ENCODE measurements around the gene CLMP.

DNA sequence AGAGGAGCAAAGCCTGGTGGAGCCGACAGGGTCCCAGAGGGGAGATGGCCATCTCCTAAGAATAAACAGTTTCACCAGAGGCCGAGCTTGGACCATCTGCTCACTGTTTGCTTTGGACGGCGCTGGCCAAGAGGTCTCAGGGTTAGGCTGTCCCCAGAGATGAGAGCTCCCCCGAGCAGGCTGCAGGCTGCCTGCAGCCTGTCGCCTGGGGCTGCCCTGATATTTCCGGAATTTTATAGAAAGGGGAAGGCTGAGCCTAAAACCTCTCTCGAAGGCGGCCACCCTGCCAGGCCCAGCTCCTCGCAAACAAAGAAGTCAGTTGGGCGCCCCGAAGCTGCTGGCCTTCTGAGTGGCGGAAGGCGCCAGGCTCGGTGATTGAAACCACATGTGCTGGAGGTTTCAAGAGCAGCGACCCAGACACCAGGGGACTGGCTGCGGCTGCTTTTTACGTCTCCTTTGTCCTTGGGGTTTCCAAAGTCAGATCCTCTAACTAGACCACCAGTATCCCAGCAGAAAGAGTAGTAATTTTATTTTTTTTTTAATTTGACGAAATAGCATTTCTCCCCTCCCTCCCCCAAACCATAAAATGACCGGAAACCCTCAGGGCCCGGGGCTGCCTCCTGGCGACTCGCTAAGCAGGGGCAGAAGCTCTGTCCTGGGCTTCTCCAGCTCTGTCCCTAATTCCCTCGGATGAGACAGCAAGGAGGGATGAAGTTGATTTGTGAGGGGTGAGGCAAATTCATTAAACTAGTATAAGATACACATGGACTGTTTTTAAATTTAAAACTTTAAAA lies 57.4 kb downstream of the CLMP start:
- no peak for TF ChIP-seq EP300 (IDR thresholded peaks at IDR 0.05; ENCODE audit: borderline replicate concordance)
- TF ChIP-seq TAF1 (IDR thresholded peaks at IDR 0.05; ENCODE audit: low read depth): no peak
- TF ChIP-seq, protein P1, sequence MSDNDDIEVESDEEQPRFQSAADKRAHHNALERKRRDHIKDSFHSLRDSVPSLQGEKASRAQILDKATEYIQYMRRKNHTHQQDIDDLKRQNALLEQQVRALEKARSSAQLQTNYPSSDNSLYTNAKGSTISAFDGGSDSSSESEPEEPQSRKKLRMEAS (IDR thresholded peaks at IDR 0.05): no peak
- TF ChIP-seq YY1 (IDR thresholded peaks at IDR 0.05; ENCODE audit: low read depth): no peak
- TF ChIP-seq, protein P2, sequence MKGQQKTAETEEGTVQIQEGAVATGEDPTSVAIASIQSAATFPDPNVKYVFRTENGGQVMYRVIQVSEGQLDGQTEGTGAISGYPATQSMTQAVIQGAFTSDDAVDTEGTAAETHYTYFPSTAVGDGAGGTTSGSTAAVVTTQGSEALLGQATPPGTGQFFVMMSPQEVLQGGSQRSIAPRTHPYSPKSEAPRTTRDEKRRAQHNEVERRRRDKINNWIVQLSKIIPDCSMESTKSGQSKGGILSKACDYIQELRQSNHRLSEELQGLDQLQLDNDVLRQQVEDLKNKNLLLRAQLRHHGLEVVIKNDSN (IDR thresholded peaks at IDR 0.05): no peak
- TF ChIP-seq TEAD4 (IDR thresholded peaks at IDR 0.05): no peak
- TF ChIP-seq FOXM1 (IDR thresholded peaks at IDR 0.05; ENCODE audit: borderline replicate concordance, low read depth): no peak
- TF ChIP-seq RAD21 (IDR thresholded peaks at IDR 0.05; ENCODE audit: low read depth): no peak
- no peak for TF ChIP-seq EGR1 (IDR thresholded peaks at IDR 0.05)
- TF ChIP-seq NFIC (IDR thresholded peaks at IDR 0.05): no peak
- no peak for TF ChIP-seq CEBPB (IDR thresholded peaks at IDR 0.05)
